Measurements from ENCODE around the gene POU2AF2. TPM values are rescaled to one million over a fixed set of nuclear protein-coding genes. Genes with fewer than 3 reads are reported as not detected.

Gene POU2AF2
- total RNA-seq, 1 donor from 2014 or later: not detected

- Histone ChIP-seq H3K27me3 (ENCODE audit: insufficient read depth, low read length) (no peaks in the 10 kb centered on the region), H2AFZ (ENCODE audit: low read depth, low read length) (no peak overlapping the region), H3K27ac (ENCODE audit: low read depth, low read length) (no peak overlapping the region), H3K9ac (ENCODE audit: low read length) (no peak overlapping the region), H3K4me3 (ENCODE audit: insufficient read depth, low read depth, low read length) (no peak overlapping the region), H3K36me3 (ENCODE audit: insufficient read depth, low read length) (no peaks in the 10 kb centered on the region), H3K4me2 (ENCODE audit: low read length) (no peak overlapping the region), H3K79me2 (ENCODE audit: insufficient read depth, low read length) (no peaks in the 10 kb centered on the region), H3K4me1 (ENCODE audit: insufficient read depth, low read length) (peaks cover 3% of the 10 kb centered on the region), H4K20me1 (ENCODE audit: insufficient read depth, low read length) (no peaks in the 10 kb centered on the region), H3K9me3 (ENCODE audit: insufficient read depth, low read depth, low read length) (no peaks in the 10 kb centered on the region)
- peaks cover 3% of the 10 kb centered on the region for H3K9me3 Mint-ChIP-seq (ENCODE audit: unreplicated experiment)
- FAIRE-seq: no peak
- TF ChIP-seq EZH2 (IDR thresholded peaks at IDR 0.05; ENCODE audit: insufficient read depth, low read length): no peak
- TF ChIP-seq, protein P1, sequence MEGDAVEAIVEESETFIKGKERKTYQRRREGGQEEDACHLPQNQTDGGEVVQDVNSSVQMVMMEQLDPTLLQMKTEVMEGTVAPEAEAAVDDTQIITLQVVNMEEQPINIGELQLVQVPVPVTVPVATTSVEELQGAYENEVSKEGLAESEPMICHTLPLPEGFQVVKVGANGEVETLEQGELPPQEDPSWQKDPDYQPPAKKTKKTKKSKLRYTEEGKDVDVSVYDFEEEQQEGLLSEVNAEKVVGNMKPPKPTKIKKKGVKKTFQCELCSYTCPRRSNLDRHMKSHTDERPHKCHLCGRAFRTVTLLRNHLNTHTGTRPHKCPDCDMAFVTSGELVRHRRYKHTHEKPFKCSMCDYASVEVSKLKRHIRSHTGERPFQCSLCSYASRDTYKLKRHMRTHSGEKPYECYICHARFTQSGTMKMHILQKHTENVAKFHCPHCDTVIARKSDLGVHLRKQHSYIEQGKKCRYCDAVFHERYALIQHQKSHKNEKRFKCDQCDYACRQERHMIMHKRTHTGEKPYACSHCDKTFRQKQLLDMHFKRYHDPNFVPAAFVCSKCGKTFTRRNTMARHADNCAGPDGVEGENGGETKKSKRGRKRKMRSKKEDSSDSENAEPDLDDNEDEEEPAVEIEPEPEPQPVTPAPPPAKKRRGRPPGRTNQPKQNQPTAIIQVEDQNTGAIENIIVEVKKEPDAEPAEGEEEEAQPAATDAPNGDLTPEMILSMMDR (IDR thresholded peaks at IDR 0.05; ENCODE audit: insufficient read depth, low read depth, low read length): no peak
- no peak overlapping the region for H3K4me3 Mint-ChIP-seq (ENCODE audit: unreplicated experiment)
- no peaks in the 10 kb centered on the region for H3K36me3 Mint-ChIP-seq (ENCODE audit: low read depth, unreplicated experiment)
- H3K27ac Mint-ChIP-seq (ENCODE audit: unreplicated experiment): no peak overlapping the region
- peaks cover 10% of the 10 kb centered on the region for H3K4me1 Mint-ChIP-seq (ENCODE audit: low read depth, unreplicated experiment)
- H3K27me3 Mint-ChIP-seq (ENCODE audit: low read depth, unreplicated experiment): peaks cover 7% of the 10 kb centered on the region
- DNase-seq (ENCODE audit: low read depth): peak; percentile 10
Measured at GRCh38 chr11:111320728-111321568, 75.4 kb downstream of the POU2AF2 start.

DNA sequence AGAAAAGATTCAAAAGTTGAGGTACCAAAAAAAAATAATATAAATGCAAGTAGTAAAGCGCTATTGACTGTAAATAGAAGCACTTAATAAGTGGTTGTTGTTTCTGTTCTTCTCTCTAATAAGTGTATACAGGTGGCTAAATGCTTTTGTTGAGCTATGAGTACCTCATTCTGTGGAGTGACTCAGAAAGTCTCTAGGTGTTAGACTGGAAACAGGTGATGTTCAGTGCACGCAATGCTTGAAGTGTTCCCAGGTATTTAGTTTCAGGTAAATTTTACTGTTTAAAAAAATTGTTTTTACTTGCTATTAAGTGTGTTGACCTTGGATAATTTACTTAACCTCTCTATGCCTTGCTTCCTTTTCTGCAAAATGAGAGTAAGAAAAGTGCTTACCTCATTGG, 77.0 kb downstream of the POU2AF2 start:
- Mint-ChIP-seq H3K27me3 (ENCODE audit: low read depth, unreplicated experiment) (peaks cover 6% of the 10 kb centered on the region), H3K4me1 (ENCODE audit: low read depth, unreplicated experiment) (peaks cover 10% of the 10 kb centered on the region), H3K27ac (ENCODE audit: unreplicated experiment) (no peak overlapping the region), H3K4me3 (ENCODE audit: unreplicated experiment) (no peak overlapping the region), H3K9me3 (ENCODE audit: unreplicated experiment) (peaks cover 4% of the 10 kb centered on the region), H3K36me3 (ENCODE audit: low read depth, unreplicated experiment) (no peaks in the 10 kb centered on the region)
- Histone ChIP-seq H3K4me3 (ENCODE audit: insufficient read depth, low read depth, low read length) (no peak overlapping the region), H3K36me3 (ENCODE audit: insufficient read depth, low read length) (no peaks in the 10 kb centered on the region), H3K27me3 (ENCODE audit: insufficient read depth, low read length) (no peaks in the 10 kb centered on the region), H3K27ac (ENCODE audit: low read depth, low read length) (no peak overlapping the region), H3K9me3 (ENCODE audit: insufficient read depth, low read depth, low read length) (no peaks in the 10 kb centered on the region), H3K79me2 (ENCODE audit: insufficient read depth, low read length) (no peaks in the 10 kb centered on the region), H4K20me1 (ENCODE audit: insufficient read depth, low read length) (no peaks in the 10 kb centered on the region), H3K4me1 (ENCODE audit: insufficient read depth, low read length) (peaks cover 3% of the 10 kb centered on the region), H3K4me2 (ENCODE audit: low read length) (no peak overlapping the region), H3K9ac (ENCODE audit: low read length) (no peak overlapping the region), H2AFZ (ENCODE audit: low read depth, low read length) (no peak overlapping the region)
- no peak for DNase-seq (ENCODE audit: low read depth)
- FAIRE-seq: no peak
- TF ChIP-seq EZH2 (IDR thresholded peaks at IDR 0.05; ENCODE audit: insufficient read depth, low read length): no peak
- TF ChIP-seq, protein P1 (IDR thresholded peaks at IDR 0.05; ENCODE audit: insufficient read depth, low read depth, low read length): no peak

DNA sequence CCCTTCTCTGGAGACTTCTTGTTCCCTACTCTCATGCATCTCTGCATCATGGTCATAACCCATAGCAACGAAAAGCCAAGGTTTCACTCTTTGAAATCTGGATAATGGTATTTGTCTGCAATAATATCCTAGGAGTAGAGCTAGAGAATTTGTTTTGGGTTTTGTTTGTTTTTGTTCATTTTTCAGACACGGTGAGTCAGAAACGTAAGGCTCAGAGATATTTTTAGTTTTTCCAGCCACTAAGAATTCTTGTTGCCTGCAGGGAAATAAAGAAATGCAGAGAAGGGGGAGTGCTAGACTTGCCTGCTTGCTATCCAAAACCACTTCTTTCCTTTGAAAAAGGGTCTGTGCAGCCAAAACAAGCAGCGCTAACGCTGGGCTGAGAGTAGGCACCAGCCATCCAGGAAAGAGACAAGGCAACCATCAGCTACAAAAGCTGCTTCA, 78.8 kb downstream of the POU2AF2 start:
- H3K4me1 ChIP-seq (ENCODE audit: insufficient read depth, low read length): peaks cover 3% of the 10 kb centered on the region
- H3K27me3 ChIP-seq (ENCODE audit: insufficient read depth, low read length): no peaks in the 10 kb centered on the region
- no peak for FAIRE-seq
- peaks cover 8% of the 10 kb centered on the region for H3K27me3 Mint-ChIP-seq (ENCODE audit: low read depth, unreplicated experiment)
- no peaks in the 10 kb centered on the region for H4K20me1 ChIP-seq (ENCODE audit: insufficient read depth, low read length)
- H3K4me3 Mint-ChIP-seq (ENCODE audit: unreplicated experiment): no peak overlapping the region
- no peak overlapping the region for H3K27ac ChIP-seq (ENCODE audit: low read depth, low read length)
- H3K36me3 Mint-ChIP-seq (ENCODE audit: low read depth, unreplicated experiment): no peaks in the 10 kb centered on the region
- H3K4me2 ChIP-seq (ENCODE audit: low read length): peak overlapping the region; percentile 47
- no peaks in the 10 kb centered on the region for H3K36me3 ChIP-seq (ENCODE audit: insufficient read depth, low read length)
- no peaks in the 10 kb centered on the region for H3K9me3 ChIP-seq (ENCODE audit: insufficient read depth, low read depth, low read length)
- no peak overlapping the region for H3K9ac ChIP-seq (ENCODE audit: low read length)
- peak; percentile 65 for DNase-seq (ENCODE audit: low read depth)
- H3K27ac Mint-ChIP-seq (ENCODE audit: unreplicated experiment): no peak overlapping the region
- peaks cover 10% of the 10 kb centered on the region for H3K4me1 Mint-ChIP-seq (ENCODE audit: low read depth, unreplicated experiment)
- no peaks in the 10 kb centered on the region for H3K79me2 ChIP-seq (ENCODE audit: insufficient read depth, low read length)
- H2AFZ ChIP-seq (ENCODE audit: low read depth, low read length): no peak overlapping the region
- H3K9me3 Mint-ChIP-seq (ENCODE audit: unreplicated experiment): peaks cover 4% of the 10 kb centered on the region
- no peak overlapping the region for H3K4me3 ChIP-seq (ENCODE audit: insufficient read depth, low read depth, low read length)
- TF ChIP-seq, protein P1 (IDR thresholded peaks at IDR 0.05; ENCODE audit: insufficient read depth, low read depth, low read length): no peak
- no peak for TF ChIP-seq EZH2 (IDR thresholded peaks at IDR 0.05; ENCODE audit: insufficient read depth, low read length)

Measured in astrocyte (in vitro differentiated cells and primary cell).